Measurements from ENCODE around the gene PTPRN2. TPM values are rescaled to one million over a fixed set of nuclear protein-coding genes. Genes with fewer than 3 reads are reported as not detected.

The PTPRN2 gene
- total RNA-seq, 3 donors from 2014 or later: 0.43 to 0.66 (median 0.63) TPM

- H3K4me3 Mint-ChIP-seq: no peak overlapping the region
Measured at GRCh38 chr7:157892751-157893523, 694.7 kb downstream of the PTPRN2 start.

GRCh38 chr7:157890921-157891401, 696.7 kb downstream of the PTPRN2 start:
- DNase-seq (no peak), ATAC-seq (peak; percentile 78 to 92)
- H3K4me1 Mint-ChIP-seq (ENCODE audit: low read depth): peaks cover 14% of the 10 kb centered on the region
- no peaks in the 10 kb centered on the region for H3K36me3 Mint-ChIP-seq (ENCODE audit: insufficient read depth)
- no peaks in the 10 kb centered on the region for H3K9me3 Mint-ChIP-seq
- H3K4me3 Mint-ChIP-seq: no peak overlapping the region
- H3K27me3 Mint-ChIP-seq (ENCODE audit: low read depth): peaks cover 4% of the 10 kb centered on the region

More at GRCh38 chr7:157892751-157893523, 694.7 kb downstream of the PTPRN2 start:
- DNase-seq (no peak), ATAC-seq (no peak)
- no peaks in the 10 kb centered on the region for H3K9me3 Mint-ChIP-seq
- peaks cover 4% of the 10 kb centered on the region for H3K27me3 Mint-ChIP-seq (ENCODE audit: low read depth)
- H3K4me1 Mint-ChIP-seq (ENCODE audit: low read depth): peaks cover 11% of the 10 kb centered on the region
- no peaks in the 10 kb centered on the region for H3K36me3 Mint-ChIP-seq (ENCODE audit: insufficient read depth)

GRCh38 chr7:157889480-157889879, 698.1 kb downstream of the PTPRN2 start:
- peaks cover 14% of the 10 kb centered on the region for H3K4me1 Mint-ChIP-seq (ENCODE audit: low read depth)
- H3K9me3 Mint-ChIP-seq: peaks cover 3% of the 10 kb centered on the region
- DNase-seq (no peak), ATAC-seq (no peak)
- H3K4me3 Mint-ChIP-seq: no peak overlapping the region
- H3K36me3 Mint-ChIP-seq (ENCODE audit: insufficient read depth): no peaks in the 10 kb centered on the region
- H3K27me3 Mint-ChIP-seq (ENCODE audit: low read depth): no peaks in the 10 kb centered on the region

DNA sequence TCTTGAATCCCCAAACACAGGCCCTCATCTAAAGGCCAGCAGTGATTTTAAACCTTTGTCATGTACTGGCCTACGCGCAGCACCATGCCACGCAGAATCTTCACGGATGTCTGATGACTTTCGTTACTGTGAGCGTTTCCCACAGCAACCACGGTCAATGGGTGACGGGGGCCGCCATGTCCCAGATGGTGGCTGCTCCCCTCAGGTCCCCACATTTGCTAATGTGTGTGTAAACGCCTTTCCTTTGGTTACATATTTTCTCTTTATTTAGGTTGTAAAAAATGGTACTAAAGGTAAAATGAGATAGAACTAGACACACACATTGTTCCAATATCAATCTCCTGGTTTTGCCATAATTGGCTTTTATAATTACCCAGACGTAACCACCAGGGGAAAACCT, 699.0 kb downstream of the PTPRN2 start:
- Mint-ChIP-seq H3K36me3 (ENCODE audit: insufficient read depth) (no peaks in the 10 kb centered on the region), H3K27me3 (ENCODE audit: low read depth) (no peaks in the 10 kb centered on the region), H3K4me1 (ENCODE audit: low read depth) (peaks cover 14% of the 10 kb centered on the region), H3K4me3 (no peak overlapping the region), H3K9me3 (peaks cover 3% of the 10 kb centered on the region)
- no peak for DNase-seq
- no peak for ATAC-seq

- Mint-ChIP-seq H3K27me3 (ENCODE audit: low read depth) (no peaks in the 10 kb centered on the region), H3K4me1 (ENCODE audit: low read depth) (peaks cover 14% of the 10 kb centered on the region), H3K9me3 (peaks cover 3% of the 10 kb centered on the region), H3K4me3 (no peak overlapping the region), H3K36me3 (ENCODE audit: insufficient read depth) (no peaks in the 10 kb centered on the region)
- ATAC-seq: no peak
- DNase-seq: no peak
Measured at GRCh38 chr7:157887400-157887799, 700.2 kb downstream of the PTPRN2 start.

DNA sequence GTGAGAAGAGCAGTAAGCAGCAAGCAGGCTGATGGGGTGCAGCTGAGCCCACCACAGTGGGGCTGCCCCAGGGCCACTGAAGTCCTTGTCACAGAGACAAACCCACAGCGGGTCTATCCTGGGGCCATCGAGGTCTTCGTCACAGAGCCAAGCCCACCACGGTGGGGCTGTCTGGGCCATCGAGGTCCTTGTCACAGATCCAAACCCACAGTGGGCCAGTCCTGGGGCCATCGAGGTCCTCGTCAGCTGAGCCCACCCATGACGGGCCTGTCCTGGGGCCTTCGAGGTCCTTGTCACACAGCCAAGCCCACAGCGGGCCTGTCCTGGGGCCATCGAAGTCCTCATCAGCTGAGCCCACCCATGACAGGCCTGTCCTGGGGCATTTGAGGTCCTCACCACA, 700.9 kb downstream of the PTPRN2 start:
- H3K27me3 Mint-ChIP-seq (ENCODE audit: low read depth): no peaks in the 10 kb centered on the region
- DNase-seq (no peak), ATAC-seq (no peak)
- peaks cover 14% of the 10 kb centered on the region for H3K4me1 Mint-ChIP-seq (ENCODE audit: low read depth)
- peaks cover 3% of the 10 kb centered on the region for H3K9me3 Mint-ChIP-seq
- no peaks in the 10 kb centered on the region for H3K36me3 Mint-ChIP-seq (ENCODE audit: insufficient read depth)
- H3K4me3 Mint-ChIP-seq: no peak overlapping the region

DNA sequence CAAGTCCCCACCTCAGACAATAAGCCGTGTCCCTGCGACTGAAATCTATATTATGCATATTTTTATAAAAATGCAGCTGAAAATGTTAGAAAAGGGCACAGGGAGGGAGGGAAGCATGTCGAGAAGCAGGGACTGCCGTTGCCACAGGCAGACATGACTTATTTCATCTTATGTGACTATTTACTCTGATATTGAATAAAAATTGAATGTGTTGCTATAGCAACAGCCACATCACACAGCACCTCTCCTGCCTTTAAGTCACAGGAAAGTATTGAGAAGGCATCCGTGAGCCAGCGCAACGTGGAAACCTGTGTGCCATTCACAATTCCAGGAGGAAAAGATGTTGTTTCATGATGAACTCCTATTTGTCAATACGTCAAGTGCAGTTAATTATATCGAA, 701.4 kb downstream of the PTPRN2 start:
- Mint-ChIP-seq H3K4me3 (no peak overlapping the region), H3K36me3 (ENCODE audit: insufficient read depth) (no peaks in the 10 kb centered on the region), H3K9me3 (peaks cover 3% of the 10 kb centered on the region), H3K27me3 (ENCODE audit: low read depth) (no peaks in the 10 kb centered on the region), H3K4me1 (ENCODE audit: low read depth) (peaks cover 12% of the 10 kb centered on the region)
- DNase-seq (no peak), ATAC-seq (no peak)

- Mint-ChIP-seq H3K4me3 (no peak overlapping the region), H3K9me3 (peaks cover 9% of the 10 kb centered on the region), H3K4me1 (ENCODE audit: low read depth) (peaks cover 13% of the 10 kb centered on the region), H3K27me3 (ENCODE audit: low read depth) (no peaks in the 10 kb centered on the region), H3K36me3 (ENCODE audit: insufficient read depth) (no peaks in the 10 kb centered on the region)
- ATAC-seq (no peak), DNase-seq (no peak)
Measured at GRCh38 chr7:157885140-157885539, 702.5 kb downstream of the PTPRN2 start.

DNA sequence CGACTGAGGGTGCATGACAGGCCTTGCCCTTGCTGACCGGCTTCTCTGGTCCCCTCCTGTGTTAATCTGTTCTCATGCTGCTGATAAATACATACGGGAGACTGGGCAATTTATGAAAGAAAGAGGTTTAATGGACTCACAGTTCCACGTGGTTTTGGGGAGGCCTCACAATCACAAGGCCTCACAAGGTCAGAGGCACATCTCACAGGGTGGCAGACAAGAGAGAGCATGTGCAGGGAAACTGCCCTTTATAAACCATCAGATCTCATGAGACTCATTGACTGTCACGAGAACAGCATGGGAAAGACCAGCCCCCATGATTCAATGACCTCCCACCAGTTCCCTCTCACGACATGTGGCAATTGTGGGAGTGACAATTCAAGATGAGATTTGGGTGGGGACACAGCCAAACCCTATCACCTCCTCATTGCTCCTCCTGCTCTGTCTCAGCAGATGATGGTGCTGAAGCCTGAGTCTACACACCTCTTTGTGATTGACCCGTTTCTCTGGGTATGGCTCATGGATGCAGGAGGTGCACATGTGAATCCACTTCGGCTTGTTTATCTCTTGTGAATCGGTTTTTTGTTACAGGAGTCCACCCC, 703.1 kb downstream of the PTPRN2 start:
- Mint-ChIP-seq H3K9me3 (peaks cover 9% of the 10 kb centered on the region), H3K36me3 (ENCODE audit: insufficient read depth) (no peaks in the 10 kb centered on the region), H3K4me1 (ENCODE audit: low read depth) (peaks cover 11% of the 10 kb centered on the region), H3K4me3 (no peak overlapping the region), H3K27me3 (ENCODE audit: low read depth) (no peaks in the 10 kb centered on the region)
- ATAC-seq: no peak
- DNase-seq: no peak

GRCh38 chr7:157881048-157881771, 706.4 kb downstream of the PTPRN2 start:
- H3K4me3 Mint-ChIP-seq: no peak overlapping the region
- DNase-seq (no peak), ATAC-seq (peak; percentile 83 to 85)
- peaks cover 9% of the 10 kb centered on the region for H3K9me3 Mint-ChIP-seq
- H3K36me3 Mint-ChIP-seq (ENCODE audit: insufficient read depth): no peaks in the 10 kb centered on the region
- peaks cover 10% of the 10 kb centered on the region for H3K4me1 Mint-ChIP-seq (ENCODE audit: low read depth)
- no peaks in the 10 kb centered on the region for H3K27me3 Mint-ChIP-seq (ENCODE audit: low read depth)

GRCh38 chr7:157879391-157879790, 708.2 kb downstream of the PTPRN2 start:
- H3K36me3 Mint-ChIP-seq (ENCODE audit: insufficient read depth): no peaks in the 10 kb centered on the region
- ATAC-seq: no peak
- peaks cover 19% of the 10 kb centered on the region for H3K4me1 Mint-ChIP-seq (ENCODE audit: low read depth)
- H3K27me3 Mint-ChIP-seq (ENCODE audit: low read depth): no peaks in the 10 kb centered on the region
- H3K9me3 Mint-ChIP-seq: peaks cover 6% of the 10 kb centered on the region
- no peak overlapping the region for H3K4me3 Mint-ChIP-seq
- DNase-seq: no peak

- Mint-ChIP-seq H3K27me3 (ENCODE audit: low read depth) (no peaks in the 10 kb centered on the region), H3K4me3 (no peak overlapping the region), H3K36me3 (ENCODE audit: insufficient read depth) (no peaks in the 10 kb centered on the region), H3K9me3 (peaks cover 6% of the 10 kb centered on the region), H3K4me1 (ENCODE audit: low read depth) (peaks cover 29% of the 10 kb centered on the region)
- ATAC-seq (no peak), DNase-seq (no peak)
Measured at GRCh38 chr7:157877298-157878090, 710.1 kb downstream of the PTPRN2 start.

GRCh38 chr7:157876469-157877285, 710.9 kb downstream of the PTPRN2 start:
- ATAC-seq (no peak), DNase-seq (no peak)
- Mint-ChIP-seq H3K36me3 (ENCODE audit: insufficient read depth) (no peaks in the 10 kb centered on the region), H3K4me1 (ENCODE audit: low read depth) (peaks cover 32% of the 10 kb centered on the region), H3K9me3 (peaks cover 6% of the 10 kb centered on the region), H3K4me3 (no peak overlapping the region), H3K27me3 (ENCODE audit: low read depth) (no peaks in the 10 kb centered on the region)

All from activated T-cell treated with anti-CD3 and anti-CD28 coated beads, Interleukin-2, amount 50 U/mL, for 4 hours (primary cell).